ENCODE data around the gene DLX6. TPM values are rescaled to one million over a fixed set of nuclear protein-coding genes. Genes with fewer than 3 reads are reported as not detected.

The DLX6 gene
- total RNA-seq, 2 experiments from 2014 or later: not detected

DNA sequence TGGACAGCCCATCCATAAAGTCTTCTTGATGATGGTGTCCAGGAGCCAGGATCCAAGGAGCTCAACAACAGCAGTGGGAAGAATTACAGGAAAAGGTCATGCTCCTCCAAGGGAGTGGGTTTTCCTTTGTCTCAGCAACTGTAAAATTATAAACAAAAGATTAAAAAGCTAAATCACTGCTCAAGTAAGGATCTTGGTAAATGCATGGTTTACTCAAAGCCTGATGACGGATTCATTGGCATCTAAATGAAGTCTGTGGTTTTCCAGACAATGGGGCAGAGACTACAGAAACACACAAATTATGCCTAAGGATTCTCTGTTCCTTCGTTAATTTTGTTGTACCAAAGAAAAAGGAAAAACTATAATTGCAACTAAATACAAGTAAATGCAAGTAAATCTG lies 36.4 kb upstream of the DLX6 start:
- CTCF ChIA-PET (ENCODE audit: unreplicated experiment): no interaction called here
- BruUV-seq (replicated peaks): no TSS peak

DNA sequence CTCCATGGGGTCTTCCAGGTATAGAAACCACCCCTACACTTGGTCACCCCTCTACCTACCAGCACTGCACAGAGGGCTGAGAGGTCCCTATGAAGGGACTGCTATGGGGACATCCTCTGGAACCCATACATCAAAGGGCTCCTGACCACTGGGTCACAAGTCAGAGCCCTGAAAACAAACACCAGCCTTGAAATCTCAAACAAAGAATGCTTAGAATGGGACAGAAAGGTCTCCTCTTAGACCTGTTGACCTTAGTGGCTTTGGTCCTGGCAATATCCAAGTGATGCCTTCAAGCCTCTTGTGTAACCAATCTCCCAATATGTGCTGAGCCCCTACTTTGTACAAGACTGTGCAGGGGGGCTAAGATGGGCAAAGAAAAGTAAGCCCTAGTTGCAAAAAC lies 34.6 kb upstream of the DLX6 start:
- no peak for DNase-seq (ENCODE audit: low spot score)
- BruUV-seq (replicated peaks): no TSS peak
- intact Hi-C loops (cut with micrococcal nuclease; ENCODE audit: unreplicated experiment): no loop called here
- ChIA-PET POLR2A (no interaction called here), CTCF (ENCODE audit: unreplicated experiment) (no interaction called here)
- no peak overlapping the region for H2AFZ ChIP-seq (ENCODE audit: low read length)
- no peaks in the 10 kb centered on the region for H3K36me3 ChIP-seq (ENCODE audit: insufficient read depth, low read length)
- TF ChIP-seq, protein P1, sequence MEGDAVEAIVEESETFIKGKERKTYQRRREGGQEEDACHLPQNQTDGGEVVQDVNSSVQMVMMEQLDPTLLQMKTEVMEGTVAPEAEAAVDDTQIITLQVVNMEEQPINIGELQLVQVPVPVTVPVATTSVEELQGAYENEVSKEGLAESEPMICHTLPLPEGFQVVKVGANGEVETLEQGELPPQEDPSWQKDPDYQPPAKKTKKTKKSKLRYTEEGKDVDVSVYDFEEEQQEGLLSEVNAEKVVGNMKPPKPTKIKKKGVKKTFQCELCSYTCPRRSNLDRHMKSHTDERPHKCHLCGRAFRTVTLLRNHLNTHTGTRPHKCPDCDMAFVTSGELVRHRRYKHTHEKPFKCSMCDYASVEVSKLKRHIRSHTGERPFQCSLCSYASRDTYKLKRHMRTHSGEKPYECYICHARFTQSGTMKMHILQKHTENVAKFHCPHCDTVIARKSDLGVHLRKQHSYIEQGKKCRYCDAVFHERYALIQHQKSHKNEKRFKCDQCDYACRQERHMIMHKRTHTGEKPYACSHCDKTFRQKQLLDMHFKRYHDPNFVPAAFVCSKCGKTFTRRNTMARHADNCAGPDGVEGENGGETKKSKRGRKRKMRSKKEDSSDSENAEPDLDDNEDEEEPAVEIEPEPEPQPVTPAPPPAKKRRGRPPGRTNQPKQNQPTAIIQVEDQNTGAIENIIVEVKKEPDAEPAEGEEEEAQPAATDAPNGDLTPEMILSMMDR (conservative IDR thresholded peaks at IDR 0.05; ENCODE audit: low read length): no peak
- TF ChIP-seq EZH2phosphoT487 (IDR thresholded peaks at IDR 0.05; ENCODE audit: borderline replicate concordance, low read depth, low read length): no peak
- H3K79me2 ChIP-seq (ENCODE audit: insufficient read depth, low read depth, low read length): no peaks in the 10 kb centered on the region
- H3K4me3 ChIP-seq (ENCODE audit: low read depth, low read length, poor library complexity, severe bottlenecking): no peak overlapping the region
- no peaks in the 10 kb centered on the region for H4K20me1 ChIP-seq (ENCODE audit: insufficient read depth, low read length)
- H3K4me2 ChIP-seq (ENCODE audit: low read length): no peak overlapping the region
- H3K27ac ChIP-seq (ENCODE audit: low read depth, low read length, poor library complexity, severe bottlenecking): no peak overlapping the region
- H3K9me3 ChIP-seq (ENCODE audit: low read length): no peaks in the 10 kb centered on the region
- no peaks in the 10 kb centered on the region for H3K9me2 ChIP-seq (ENCODE audit: insufficient read depth, low read length)
- H3K4me1 ChIP-seq (ENCODE audit: insufficient read depth, low read length, poor library complexity, severe bottlenecking): no peaks in the 10 kb centered on the region

More for the DNA sequence above, 36.4 kb upstream of the DLX6 start:
- TF ChIP-seq, protein P1 (conservative IDR thresholded peaks at IDR 0.05; ENCODE audit: low read length): no peak
- no peak for TF ChIP-seq EZH2phosphoT487 (IDR thresholded peaks at IDR 0.05; ENCODE audit: borderline replicate concordance, low read depth, low read length)
- no peaks in the 10 kb centered on the region for H4K20me1 ChIP-seq (ENCODE audit: insufficient read depth, low read length)
- no peak overlapping the region for H3K4me3 ChIP-seq (ENCODE audit: low read depth, low read length, poor library complexity, severe bottlenecking)
- intact Hi-C loops (cut with micrococcal nuclease; ENCODE audit: unreplicated experiment): no loop called here
- no peaks in the 10 kb centered on the region for H3K79me2 ChIP-seq (ENCODE audit: insufficient read depth, low read depth, low read length)
- no peaks in the 10 kb centered on the region for H3K9me2 ChIP-seq (ENCODE audit: insufficient read depth, low read length)
- no peaks in the 10 kb centered on the region for H3K36me3 ChIP-seq (ENCODE audit: insufficient read depth, low read length)
- H2AFZ ChIP-seq (ENCODE audit: low read length): no peak overlapping the region
- no peaks in the 10 kb centered on the region for H3K9me3 ChIP-seq (ENCODE audit: low read length)
- no peak overlapping the region for H3K27ac ChIP-seq (ENCODE audit: low read depth, low read length, poor library complexity, severe bottlenecking)
- no peak for DNase-seq (ENCODE audit: low spot score)
- no peak overlapping the region for H3K4me2 ChIP-seq (ENCODE audit: low read length)
- no peaks in the 10 kb centered on the region for H3K4me1 ChIP-seq (ENCODE audit: insufficient read depth, low read length, poor library complexity, severe bottlenecking)
- POLR2A ChIA-PET: interaction anchor here (0.8 kb wide), 1 partner anchor 9 kb away, joined by 3 read pairs; no protein-coding TSS in a partner anchor

DNA sequence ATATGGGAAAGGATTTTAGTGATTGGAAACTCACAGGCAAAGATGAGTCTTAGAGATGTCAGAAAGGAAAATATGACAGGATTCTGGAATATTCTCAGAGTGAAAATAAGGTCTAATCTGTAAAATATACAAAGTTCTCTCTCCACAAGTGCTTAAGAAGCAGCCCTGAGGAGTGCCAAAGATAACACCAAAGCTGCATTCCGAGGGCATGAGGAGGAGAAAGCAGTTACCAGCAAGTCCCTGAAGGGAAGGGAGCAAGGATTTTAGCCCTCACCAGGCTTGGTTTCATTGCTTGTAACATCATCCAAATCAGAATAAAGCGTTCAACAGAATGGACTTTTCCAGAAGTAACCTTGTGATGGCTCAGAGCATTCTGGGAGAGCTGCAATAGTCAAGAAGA lies 31.4 kb upstream of the DLX6 start:
- H3K9me2 ChIP-seq (ENCODE audit: insufficient read depth, low read length): no peaks in the 10 kb centered on the region

More for the DNA sequence above, 31.4 kb upstream of the DLX6 start:
- no TSS peak for BruUV-seq (replicated peaks)
- Histone ChIP-seq H3K4me2 (ENCODE audit: low read length) (no peak overlapping the region), H4K20me1 (ENCODE audit: insufficient read depth, low read length) (no peaks in the 10 kb centered on the region), H3K27ac (ENCODE audit: low read depth, low read length, poor library complexity, severe bottlenecking) (no peak overlapping the region), H3K79me2 (ENCODE audit: insufficient read depth, low read depth, low read length) (no peaks in the 10 kb centered on the region), H3K9me3 (ENCODE audit: low read length) (no peaks in the 10 kb centered on the region), H3K36me3 (ENCODE audit: insufficient read depth, low read length) (no peaks in the 10 kb centered on the region), H2AFZ (ENCODE audit: low read length) (no peak overlapping the region), H3K4me1 (ENCODE audit: insufficient read depth, low read length, poor library complexity, severe bottlenecking) (no peaks in the 10 kb centered on the region), H3K4me3 (ENCODE audit: low read depth, low read length, poor library complexity, severe bottlenecking) (no peak overlapping the region)
- CTCF ChIA-PET (ENCODE audit: unreplicated experiment): no interaction called here
- POLR2A ChIA-PET: no interaction called here
- intact Hi-C loops (cut with micrococcal nuclease; ENCODE audit: unreplicated experiment): no loop called here
- DNase-seq (ENCODE audit: low spot score): no peak
- TF ChIP-seq EZH2phosphoT487 (IDR thresholded peaks at IDR 0.05; ENCODE audit: borderline replicate concordance, low read depth, low read length): no peak
- TF ChIP-seq, protein P1 (conservative IDR thresholded peaks at IDR 0.05; ENCODE audit: low read length): no peak
